Diencephalon (tissue), 1 donor: ENCODE data around the gene SEZ6L. TPM values are rescaled to one million over a fixed set of nuclear protein-coding genes. Genes with fewer than 3 reads are reported as not detected.

Experiments used
- small RNA-seq: library from RNA; depleted of rRNA; stranded (forward); fragments of <200 nt; gene quantifications from one replicate; pipeline ENCODE3, GENCODE V24; 2014
- total RNA-seq: library from RNA; depleted of rRNA; stranded (reverse); fragments of >200 nt; gene quantifications from one replicate; pipeline ENCODE4 v1.2.3, GENCODE V29; 2014

Gene SEZ6L
- 181 TPM for total RNA-seq

GRCh38 chr22:26169315-26170111 lies at the start of gene SEZ6L:
Gene SEZ6L, plus strand, starts transcription at chr22:26169462. Its CDS starts 208 bp downstream, at chr22:26169670.

DNA sequence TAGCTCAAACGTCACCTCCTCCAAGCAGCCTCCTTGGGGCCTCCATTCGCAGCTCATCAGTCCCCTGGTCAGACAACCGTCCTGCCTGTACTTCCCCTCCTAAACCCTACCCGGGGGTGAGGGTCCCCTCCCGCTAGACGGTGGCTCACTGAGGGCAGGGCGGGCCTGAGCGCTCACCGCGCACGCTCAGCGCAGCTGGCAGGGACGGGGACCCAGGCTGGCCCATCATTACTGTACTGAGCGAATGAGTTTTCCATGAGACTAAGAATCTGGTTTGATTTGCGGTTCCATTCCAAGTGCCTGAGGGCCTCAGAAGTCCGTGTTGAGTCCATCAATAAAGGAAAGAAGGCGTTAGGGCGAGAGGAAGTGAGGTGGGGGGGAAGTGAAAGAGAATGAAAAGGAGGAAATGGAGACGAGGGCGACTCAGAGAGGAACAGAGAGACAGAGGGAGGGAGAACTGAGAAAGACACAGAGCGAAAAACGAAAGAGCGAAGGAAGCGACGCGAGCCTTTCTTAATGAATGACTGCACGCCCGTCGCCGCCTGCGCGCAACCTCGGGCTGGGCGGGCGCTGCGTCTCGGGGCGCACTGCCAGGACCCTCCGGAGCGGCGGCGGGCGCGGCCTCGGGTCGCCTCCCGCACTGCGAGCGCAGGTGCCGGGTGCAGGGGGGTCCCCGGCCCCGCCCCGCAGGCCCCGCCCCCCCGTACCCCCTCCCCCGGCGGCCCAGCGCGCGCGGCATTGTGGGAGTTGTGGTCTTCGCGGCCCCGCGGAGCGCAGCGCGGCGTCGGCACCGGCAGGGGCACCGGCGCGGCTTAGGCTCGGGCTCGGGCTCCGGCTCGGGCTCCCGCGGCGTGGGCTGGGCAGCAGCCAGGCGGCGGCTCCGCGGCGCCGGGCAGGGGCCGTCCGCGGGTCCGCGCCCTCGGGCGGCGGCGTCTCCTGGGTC lies 259.5 kb downstream of the SEZ6L start, which contains the start of gene ASPHD2:
Gene ASPHD2 (plus strand): TSS at position 746 of the 943 bp plus-strand sequence. CDS start 4,356 bp downstream, outside the sequence.

Small RNA genes lying within 50 kb of the gene (small RNA-seq; reads per million reads assigned to genes)
- gene RNA5SP495: not detected
